GM18909 (cell line): Measurements from ENCODE around the gene ITPRIP.

Experiments used
- ATAC-seq: cut with Tn5 transposase; IDR thresholded peaks from one replicate; pipeline ENCODE4 v1.9.1; 2021; ENCODE audit warnings: mild to moderate bottlenecking; ENCODE audit not compliant: unreplicated experiment, poor library complexity

ITPRIP gene

GRCh38 chr10:104296687-104297436 lies 41.4 kb downstream of the ITPRIP start:
- no peak for ATAC-seq

DNA sequence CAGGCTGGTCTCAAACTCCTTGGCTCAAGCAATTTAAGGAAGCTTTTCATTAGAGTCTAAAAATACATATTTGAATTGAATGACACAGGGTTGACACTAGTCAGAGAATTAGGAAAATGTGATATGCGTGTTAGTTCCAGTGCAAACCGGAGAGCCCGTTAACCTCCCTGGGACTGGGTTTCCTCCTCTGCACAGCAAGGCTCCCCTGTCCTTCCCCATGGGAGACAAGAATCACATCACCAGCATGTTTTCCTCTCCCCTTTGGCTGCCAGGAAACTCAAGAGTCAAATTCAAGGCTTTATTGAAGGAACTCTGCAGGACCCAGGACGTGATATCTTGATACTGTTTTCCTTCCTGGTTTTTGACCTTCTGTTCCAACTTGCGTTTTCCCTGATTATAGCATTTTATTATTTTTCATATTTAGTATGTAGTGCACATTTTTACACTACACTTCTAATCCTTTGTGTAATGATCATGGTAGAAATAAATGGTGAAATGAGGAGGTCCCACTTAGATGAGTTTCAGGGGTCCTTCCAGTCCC lies 44.4 kb downstream of the ITPRIP start:
- no peak for ATAC-seq

GRCh38 chr10:104293011-104293410 lies 45.3 kb downstream of the ITPRIP start:
- ATAC-seq = no peak

DNA sequence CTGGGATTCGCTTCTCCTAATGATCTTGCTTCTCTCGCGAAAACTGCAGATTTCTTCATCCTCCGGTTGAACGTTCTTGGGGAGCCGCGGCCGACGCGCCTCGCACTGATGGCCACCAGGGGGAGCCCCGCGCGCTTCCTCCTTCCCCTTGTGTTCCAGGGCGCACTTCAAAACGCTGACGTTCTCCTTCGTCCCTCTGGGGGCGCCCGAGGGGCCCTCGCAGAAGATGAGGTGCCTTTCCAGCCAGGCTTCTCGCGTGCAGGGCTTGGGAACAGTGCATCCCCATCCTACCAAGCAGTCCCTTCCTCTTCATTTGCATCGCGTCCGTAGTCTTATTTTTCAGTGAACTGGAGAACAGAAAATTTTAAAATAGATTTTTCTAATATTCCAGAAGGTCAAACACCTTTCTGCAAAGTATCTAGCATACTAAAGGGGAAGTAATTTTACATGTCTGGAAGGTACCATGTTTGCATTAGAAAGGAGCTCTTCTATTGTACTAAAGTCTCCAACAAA lies 46.8 kb downstream of the ITPRIP start:
- peak; percentile 99 for ATAC-seq

DNA sequence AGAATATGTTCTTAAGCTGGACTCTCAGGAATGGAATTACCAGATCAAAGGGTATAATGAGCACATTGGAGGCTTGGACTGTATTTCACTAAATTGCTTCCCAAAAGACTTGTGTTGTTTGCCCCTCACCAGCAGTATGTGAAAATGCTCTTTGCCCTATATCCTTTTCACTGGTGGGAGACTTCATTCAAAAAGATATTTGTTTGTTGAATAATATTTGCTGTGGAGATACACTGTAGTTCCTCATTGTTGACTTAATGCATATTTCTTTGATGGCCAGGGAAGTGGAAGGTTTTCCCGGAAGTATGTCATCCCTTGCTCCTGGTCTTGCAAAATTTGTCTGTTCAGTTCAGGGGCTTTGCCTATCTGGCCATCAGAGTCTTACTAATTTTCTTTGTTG lies 49.9 kb downstream of the ITPRIP start:
- no peak for ATAC-seq

DNA sequence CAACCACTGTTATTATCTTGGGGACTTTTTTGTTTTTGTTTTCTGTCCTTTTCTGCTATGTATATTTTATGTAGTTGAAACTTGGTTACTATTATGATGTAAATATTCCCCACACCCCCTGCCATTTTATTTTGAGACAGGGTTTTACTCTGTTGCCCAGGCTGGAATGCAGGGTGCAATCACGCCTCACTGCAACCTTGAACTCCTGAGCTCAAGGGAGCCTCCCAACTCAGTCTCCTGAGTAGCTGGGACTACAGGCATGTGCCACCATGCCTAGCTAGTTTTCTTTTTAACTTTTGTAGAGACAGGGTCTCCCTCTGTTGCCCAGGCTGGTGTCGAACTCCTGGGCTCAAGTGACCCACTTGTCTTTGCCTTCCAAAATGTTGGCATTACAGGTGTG lies 51.3 kb downstream of the ITPRIP start:
- ATAC-seq = no peak

DNA sequence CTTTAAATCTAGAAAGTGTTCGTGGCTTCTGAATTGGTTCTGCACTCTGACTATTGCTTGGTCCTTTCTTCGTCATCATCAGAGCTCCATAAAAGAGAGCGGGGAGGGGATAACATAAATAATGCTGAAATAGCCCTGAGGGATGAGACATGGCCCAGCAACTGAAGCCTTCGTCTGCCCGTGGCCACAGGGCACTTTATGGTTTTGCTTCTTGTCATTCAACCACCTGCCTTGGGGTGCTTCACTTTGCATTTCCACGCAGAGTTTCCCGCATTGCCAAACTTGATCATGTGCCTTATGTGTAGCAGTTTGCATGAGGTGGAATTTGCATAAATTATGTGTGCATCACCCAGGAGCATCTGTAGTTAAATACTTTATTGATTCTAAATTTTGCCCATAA lies 53.4 kb downstream of the ITPRIP start:
- ATAC-seq = no peak

DNA sequence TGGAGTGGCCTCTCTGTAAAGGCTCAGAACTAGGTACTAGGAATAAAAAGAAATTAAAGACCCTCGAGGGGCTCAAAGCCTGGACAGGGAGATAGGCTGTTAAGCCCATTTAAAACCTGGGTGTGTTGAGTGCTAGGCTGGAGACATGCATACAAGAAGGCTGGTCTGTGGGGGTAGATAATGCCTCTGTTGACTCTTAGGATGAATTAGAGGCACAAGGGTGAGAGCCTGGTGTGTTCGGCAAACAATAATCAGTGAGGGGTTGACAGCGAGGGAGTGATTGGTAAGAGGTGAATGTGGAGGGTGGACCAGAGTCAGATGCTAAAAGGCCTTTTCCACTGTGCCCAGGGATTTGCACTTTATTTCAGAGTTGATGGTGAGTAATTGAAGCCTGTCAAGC lies 56.6 kb downstream of the ITPRIP start:
- no peak for ATAC-seq

DNA sequence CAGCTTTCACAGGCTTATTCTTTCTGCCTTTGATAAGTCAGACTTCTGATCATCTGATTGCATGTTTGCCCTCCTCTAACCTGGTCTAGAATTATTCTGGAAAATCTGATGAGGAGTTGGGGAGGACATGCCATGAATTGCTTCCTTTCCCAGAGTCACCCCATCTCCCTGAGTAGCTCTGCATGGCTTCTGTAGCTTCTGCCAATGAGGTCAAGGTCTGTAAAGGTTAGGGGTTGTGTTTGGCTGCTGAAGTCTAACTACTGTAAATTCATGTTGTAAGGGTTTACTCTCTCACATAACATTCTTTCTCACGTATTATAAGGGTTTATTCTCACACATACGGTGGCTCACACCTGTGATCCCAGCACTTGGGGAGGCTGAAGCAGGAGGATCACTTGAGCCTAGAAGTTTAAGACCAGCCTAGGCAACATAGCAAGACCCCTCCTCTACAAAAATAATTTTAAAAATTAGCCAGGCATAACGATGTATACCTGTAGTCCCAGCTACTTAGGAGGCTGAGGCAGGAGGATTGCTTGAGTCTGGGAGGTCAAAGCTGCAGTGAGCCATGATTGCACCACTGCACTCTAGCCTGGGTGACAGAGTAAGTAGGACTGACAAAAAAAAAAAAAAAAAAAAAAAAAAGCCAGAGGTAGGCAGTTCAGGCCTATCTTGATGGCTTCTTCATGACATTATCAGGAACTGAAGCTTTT lies 58.6 kb downstream of the ITPRIP start:
- no peak for ATAC-seq

DNA sequence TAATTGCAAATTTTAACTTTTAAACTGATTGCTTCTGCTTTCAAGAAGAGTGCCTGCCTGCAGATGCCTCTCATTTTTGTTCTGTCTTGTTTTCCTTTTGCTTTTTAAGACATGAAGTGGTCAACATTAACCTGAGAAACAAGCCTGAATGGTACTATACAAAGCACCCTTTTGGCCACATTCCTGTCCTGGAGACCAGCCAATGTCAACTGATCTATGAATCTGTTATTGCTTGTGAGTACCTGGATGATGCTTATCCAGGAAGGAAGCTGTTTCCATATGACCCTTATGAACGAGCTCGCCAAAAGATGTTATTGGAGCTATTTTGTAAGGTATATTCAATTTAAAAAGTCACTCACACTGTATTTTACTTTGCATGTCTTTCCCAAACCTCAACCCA lies 60.5 kb downstream of the ITPRIP start:
- ATAC-seq = no peak

DNA sequence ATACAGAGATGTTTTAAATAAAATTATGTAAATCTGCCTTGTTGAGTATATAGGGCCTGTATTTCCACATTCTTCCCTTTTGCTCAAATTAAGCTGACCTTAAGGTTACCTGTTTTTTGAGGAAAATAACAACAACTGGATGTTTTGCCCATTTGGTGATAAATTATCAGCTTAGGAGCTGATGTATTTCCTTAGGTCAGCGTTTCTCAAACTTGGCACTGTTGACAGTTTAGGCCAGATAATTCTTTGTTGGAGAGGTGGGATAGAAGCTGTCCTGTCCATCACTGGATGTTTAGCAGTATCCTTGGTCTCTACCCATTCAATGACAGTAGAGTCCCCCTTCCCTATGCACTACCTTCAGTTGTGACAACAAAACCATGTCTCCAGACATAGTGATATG lies 62.1 kb downstream of the ITPRIP start:
- no peak for ATAC-seq

DNA sequence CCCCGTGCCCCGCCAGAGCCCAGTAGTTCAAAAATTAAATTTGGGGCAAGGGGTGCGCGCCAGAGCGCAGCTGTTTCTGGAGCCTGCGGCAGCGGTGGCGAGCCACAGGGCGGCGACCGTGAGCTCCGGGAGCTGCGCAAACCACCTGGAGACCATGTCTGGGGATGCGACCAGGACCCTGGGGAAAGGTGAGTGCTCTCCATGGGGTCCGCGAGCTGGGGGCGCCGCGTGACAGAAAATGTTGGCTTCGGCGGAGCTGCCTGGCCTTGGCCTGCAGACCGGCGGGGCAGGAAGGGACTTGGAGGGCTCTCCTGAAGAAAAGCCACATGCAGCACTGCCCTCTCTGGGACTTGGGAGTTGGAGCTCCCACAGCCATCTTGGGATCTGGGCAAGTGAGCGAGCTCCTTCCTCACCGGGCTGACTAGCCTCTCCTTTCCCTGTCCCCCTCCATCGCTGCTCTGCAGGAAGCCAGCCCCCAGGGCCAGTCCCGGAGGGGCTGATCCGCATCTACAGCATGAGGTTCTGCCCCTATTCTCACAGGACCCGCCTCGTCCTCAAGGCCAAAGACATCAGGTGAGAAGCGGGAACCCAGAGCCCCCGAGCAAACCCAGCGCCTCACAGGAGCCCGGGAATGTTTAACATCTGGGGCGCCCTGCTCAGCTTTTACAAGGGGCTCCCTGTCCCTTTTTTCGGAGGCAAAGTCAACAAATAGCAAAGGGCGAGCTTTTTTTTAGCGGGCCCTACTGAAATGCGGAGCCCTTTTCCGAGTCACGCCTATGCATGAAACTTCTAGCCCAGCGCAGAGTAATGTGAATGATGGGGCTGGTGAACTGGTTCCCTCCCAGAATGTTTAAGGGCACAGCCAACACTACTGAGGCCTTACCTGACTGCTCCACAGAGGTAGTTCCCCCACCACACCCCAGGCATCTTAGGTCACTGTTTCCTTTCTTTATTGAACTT lies 63.2 kb downstream of the ITPRIP start:
- peak; percentile 90 for ATAC-seq

DNA sequence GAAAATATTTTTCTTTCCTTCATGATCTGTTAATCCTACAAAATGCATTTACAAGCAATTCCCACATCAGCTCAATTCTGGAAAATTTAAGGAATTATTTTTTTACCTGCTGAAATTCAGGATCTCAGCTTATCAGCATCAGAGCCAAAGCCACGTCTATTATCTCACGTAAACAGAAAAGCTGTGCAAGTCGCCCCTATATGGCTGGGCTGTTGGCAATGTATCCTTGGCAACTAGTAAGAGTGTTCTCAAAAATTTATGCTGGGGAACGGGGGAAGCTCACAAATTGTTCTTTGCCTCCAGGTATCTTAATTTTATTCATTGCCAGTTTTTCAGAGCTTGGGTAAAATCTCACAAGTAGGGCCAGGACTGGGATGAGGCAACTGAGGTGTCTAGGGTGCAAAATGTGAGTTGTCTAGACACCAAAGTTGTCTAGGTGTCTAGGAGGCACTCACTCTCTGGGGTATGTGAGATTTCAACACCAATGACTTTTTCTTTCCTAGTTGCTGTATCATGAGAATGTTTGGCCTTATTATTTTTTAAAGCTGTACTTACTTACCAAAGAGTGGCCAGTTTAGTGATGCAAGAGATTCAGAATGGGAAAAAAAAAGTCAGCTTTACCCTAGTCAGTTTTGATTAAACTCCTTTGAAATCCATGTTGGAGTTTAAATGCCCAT lies 64.2 kb downstream of the ITPRIP start:
- no peak for ATAC-seq

- no peak for ATAC-seq
These were observed 65.0 kb downstream of the ITPRIP start for GRCh38 chr10:104273286-104273685.

- peak; percentile 99 for ATAC-seq
These were observed 69.3 kb downstream of the ITPRIP start, which contains the start of gene GSTO2 for GRCh38 chr10:104268713-104269645. Gene GSTO2, plus strand, starts transcription at chr10:104269184. Its CDS starts 5,732 bp downstream, at chr10:104274916.

DNA sequence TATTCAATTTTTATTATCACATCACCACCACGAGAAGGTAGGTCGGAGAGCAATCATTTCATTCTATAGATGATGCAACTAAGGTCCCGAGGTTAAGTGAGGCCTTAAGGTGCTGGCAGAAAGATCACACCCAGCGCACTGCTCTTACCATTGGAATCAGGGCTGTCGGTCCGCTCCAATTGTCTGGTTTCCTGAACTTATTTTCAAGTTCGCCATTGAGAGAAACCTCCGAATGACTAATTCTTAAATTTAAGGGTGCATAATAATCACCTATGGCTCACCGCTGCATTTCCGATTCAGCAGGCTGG lies 69.9 kb downstream of the ITPRIP start:
- ATAC-seq = peak; percentile 0

- no peak for ATAC-seq
These were observed 70.4 kb downstream of the ITPRIP start for GRCh38 chr10:104267721-104268404.

DNA sequence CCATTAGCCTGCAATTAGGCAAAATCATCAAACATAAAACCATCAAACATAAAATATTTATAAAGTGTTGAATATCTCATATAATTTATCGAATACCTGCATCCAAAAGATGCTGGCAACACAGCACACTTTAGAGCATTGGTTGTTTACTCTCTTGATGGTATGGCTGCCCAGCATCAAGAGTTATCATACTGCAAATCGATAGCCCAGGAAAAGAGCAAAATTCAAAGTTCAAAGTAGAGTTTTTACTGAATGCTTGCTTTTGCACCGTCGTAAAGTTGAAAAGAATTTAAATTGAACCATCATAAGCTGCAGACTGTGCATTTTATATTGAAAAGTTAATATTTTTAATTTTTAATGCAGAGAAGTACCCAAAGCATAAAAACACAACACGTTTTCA lies 73.5 kb downstream of the ITPRIP start:
- ATAC-seq = no peak
